ENCODE results near the gene MUC4. TPM values are rescaled to one million over a fixed set of nuclear protein-coding genes. Genes with fewer than 3 reads are reported as not detected.

The MUC4 gene
- total and polyA plus RNA-seq, 9 of the 15 experiments (the other 6 are each of a cell fraction or from before 2014, with no cell fraction given): under 0.01 to 0.21 (median 0.10) TPM; not detected in 4

- TF ChIP-seq SNIP1 (IDR thresholded peaks at IDR 0.05; ENCODE audit: low read depth) (no peak), ZNF584 (CRISPR knock-in tag; IDR thresholded peaks at IDR 0.05; ENCODE audit: low read depth) (peak; percentile 89), MAZ (CRISPR knock-in tag; conservative IDR thresholded peaks at IDR 0.05 in 1 of 2, IDR thresholded peaks at IDR 0.05 in 1 of 2) (peak in 1 of 2 experiments; percentile 34; a peak in 1 of 4 replicates), ZNF668 (CRISPR knock-in tag; IDR thresholded peaks at IDR 0.05) (no peak; the same call in 1 of the 2 replicates), ZNF134 (CRISPR knock-in tag; conservative IDR thresholded peaks at IDR 0.05) (no peak), ZFP30 (CRISPR knock-in tag; IDR thresholded peaks at IDR 0.05; ENCODE audit: borderline replicate concordance) (no peak), HDGF (IDR thresholded peaks at IDR 0.05) (no peak), XRCC3 (IDR thresholded peaks at IDR 0.05) (no peak), MAFF (IDR thresholded peaks at IDR 0.05; ENCODE audit: low read length) (peak; percentile 61; the same call in 1 of the 2 replicates), CBX1 (IDR thresholded peaks at IDR 0.05; ENCODE audit: low read depth) (no peak), TRIM28 (IDR thresholded peaks at IDR 0.05) (no peak; the same call in 1 of the 2 replicates), ZNF561 (CRISPR knock-in tag; conservative IDR thresholded peaks at IDR 0.05) (0 out of 2 replicates have a peak, but pooled peaks have one; percentile 1), CC2D1A (IDR thresholded peaks at IDR 0.05) (no peak; the same call in 1 of the 2 replicates), HEY1 (CRISPR knock-in tag; IDR thresholded peaks at IDR 0.05; ENCODE audit: borderline replicate concordance) (no peak), MIER1 (IDR thresholded peaks at IDR 0.05; ENCODE audit: low read depth) (no peak), ZNF655 (CRISPR knock-in tag; IDR thresholded peaks at IDR 0.05) (no peak), SMARCC2 (IDR thresholded peaks at IDR 0.05; ENCODE audit: low read depth) (peak; percentile 93; the same call in 1 of the 2 replicates), PCBP2 (IDR thresholded peaks at IDR 0.05; ENCODE audit: low read depth, low read length, poor library complexity, severe bottlenecking) (no peak), SMARCB1 (IDR thresholded peaks at IDR 0.05; ENCODE audit: insufficient read length, low read depth) (no peak), NFIC (IDR thresholded peaks at IDR 0.05) (no peak; the same call in 1 of the 2 replicates), BHLHE40 (IDR thresholded peaks at IDR 0.05; ENCODE audit: low read length) (peak; percentile 88), MTA3 (IDR thresholded peaks at IDR 0.05; ENCODE audit: borderline replicate concordance) (peak; percentile 47; the same call in 1 of the 2 replicates), PML (IDR thresholded peaks at IDR 0.05; ENCODE audit: low read length) (0 out of 2 replicates have a peak, but pooled peaks have one; percentile 25), MNT (conservative IDR thresholded peaks at IDR 0.05) (no peak; a peak in 1 of 4 replicates)
- TF ChIP-seq, protein P1, sequence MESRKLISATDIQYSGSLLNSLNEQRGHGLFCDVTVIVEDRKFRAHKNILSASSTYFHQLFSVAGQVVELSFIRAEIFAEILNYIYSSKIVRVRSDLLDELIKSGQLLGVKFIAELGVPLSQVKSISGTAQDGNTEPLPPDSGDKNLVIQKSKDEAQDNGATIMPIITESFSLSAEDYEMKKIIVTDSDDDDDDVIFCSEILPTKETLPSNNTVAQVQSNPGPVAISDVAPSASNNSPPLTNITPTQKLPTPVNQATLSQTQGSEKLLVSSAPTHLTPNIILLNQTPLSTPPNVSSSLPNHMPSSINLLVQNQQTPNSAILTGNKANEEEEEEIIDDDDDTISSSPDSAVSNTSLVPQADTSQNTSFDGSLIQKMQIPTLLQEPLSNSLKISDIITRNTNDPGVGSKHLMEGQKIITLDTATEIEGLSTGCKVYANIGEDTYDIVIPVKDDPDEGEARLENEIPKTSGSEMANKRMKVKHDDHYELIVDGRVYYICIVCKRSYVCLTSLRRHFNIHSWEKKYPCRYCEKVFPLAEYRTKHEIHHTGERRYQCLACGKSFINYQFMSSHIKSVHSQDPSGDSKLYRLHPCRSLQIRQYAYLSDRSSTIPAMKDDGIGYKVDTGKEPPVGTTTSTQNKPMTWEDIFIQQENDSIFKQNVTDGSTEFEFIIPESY (CRISPR knock-in tag; IDR thresholded peaks at IDR 0.05): no peak
These were observed 96.0 kb downstream of the MUC4 start (continued) for GRCh38 chr3:195715583-195716266.

Data from K562 (cell line).